ENCODE measurements around the gene RRP36.

The RRP36 gene

DNA sequence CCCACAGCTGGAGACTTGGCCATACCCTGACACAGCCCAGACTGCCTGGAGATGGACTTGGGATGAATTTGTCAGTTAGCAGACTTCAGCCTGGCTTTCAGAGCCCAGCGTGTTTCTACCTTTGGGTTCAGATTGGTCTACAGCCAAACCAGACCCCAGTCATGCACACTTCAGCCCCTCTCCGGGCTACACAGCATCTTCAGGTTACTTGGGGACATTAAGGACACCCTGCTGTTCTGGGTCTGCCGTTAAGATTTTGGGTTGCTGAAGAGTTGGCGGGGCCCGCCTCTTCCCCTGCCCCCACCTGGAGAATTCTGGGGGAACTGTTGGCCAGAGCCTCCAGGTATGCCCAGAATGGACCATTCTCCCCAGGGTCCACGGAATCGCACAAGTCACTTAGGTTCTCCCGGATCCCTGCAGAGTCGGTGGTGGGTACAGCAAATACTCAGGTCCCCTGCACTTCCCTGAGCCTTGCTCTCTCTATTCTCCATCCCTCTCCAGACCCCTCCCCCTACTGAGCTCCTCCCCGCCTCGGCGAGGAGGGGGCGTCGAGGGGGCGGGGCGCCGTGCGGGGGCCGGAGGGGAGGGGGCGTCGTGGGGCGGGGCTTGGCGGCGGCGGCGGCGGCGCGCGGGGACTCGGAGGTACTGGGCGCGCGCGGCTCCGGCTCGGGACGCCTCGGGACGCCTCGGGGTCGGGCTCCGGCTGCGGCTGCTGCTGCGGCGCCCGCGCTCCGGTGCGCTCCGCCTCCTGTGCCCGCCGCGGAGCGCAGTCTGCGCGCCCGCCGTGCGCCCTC, 54.4 kb downstream of the RRP36 start, which contains the start of gene PTK7 (continued):
- TF ChIP-seq ZBTB48 (tag by site-specific recombination; IDR thresholded peaks at IDR 0.05), result peak; percentile 70; the same call in 1 of the 2 replicates
- TF ChIP-seq ZNF324 (tag by site-specific recombination; IDR thresholded peaks at IDR 0.05), result no peak
- TF ChIP-seq, protein P1, sequence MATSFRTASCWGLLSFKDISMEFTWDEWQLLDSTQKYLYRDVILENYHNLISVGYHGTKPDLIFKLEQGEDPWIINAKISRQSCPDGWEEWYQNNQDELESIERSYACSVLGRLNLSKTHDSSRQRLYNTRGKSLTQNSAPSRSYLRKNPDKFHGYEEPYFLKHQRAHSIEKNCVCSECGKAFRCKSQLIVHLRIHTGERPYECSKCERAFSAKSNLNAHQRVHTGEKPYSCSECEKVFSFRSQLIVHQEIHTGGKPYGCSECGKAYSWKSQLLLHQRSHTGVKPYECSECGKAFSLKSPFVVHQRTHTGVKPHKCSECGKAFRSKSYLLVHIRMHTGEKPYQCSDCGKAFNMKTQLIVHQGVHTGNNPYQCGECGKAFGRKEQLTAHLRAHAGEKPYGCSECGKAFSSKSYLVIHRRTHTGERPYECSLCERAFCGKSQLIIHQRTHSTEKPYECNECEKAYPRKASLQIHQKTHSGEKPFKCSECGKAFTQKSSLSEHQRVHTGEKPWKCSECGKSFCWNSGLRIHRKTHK (tag by site-specific recombination; IDR thresholded peaks at IDR 0.05), result no peak
- TF ChIP-seq ZBTB20 (tag by site-specific recombination; IDR thresholded peaks at IDR 0.05), result no peak
- peak; percentile 78 for TF ChIP-seq SP3 (tag by site-specific recombination; IDR thresholded peaks at IDR 0.05)

DNA sequence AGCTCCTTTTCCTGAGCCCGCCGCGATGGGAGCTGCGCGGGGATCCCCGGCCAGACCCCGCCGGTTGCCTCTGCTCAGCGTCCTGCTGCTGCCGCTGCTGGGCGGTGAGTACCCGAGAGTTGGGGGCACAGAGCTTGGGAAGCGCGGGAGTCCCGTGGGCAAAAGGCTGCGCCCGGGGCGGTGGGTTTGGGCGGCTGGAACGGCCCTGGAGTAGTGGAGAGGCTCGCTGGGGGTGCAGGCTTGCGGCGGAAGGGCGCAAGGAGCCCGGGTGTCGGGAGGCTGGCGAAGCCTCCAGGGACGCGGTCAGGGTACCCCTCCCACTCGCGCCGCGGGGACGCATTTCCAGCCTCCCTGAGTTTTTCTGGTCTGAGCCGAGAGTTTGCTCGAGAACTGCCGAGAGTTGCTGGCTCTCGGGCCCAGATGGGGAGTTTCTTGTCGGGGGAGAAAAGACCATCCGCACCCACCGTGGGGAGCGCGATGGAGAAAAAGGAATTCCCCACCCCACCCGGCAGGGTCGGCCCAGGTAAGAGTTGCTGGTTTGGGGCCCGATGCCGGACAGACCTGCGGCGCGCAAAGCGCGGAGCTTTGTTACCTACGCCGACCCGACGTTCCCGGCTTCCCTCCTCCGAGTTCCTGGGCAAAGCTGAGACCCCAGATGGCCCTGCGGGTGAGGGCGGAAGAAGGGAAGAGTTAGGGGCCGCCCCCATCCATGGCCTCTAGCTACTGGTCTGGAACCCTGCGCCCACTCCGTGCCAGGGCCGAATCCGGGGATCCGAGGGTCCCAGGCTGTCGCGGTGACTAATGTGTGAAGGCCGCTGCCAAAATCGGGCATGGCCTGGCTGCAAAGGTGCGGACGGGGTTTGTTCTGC, 55.3 kb downstream of the RRP36 start:
- peaks cover 14% of the 10 kb centered on the region for H3K4me1 ChIP-seq (ENCODE audit: control insufficient read depth, insufficient read depth, low read length)
- H3K36me3 ChIP-seq (ENCODE audit: control insufficient read depth in 2 of 2, insufficient read depth in 1 of 2, low read length in 2 of 2), result peaks cover 0 to 27% of the 10 kb centered on the region in 2 experiments; a peak in 2 of 3 replicates
- POLR2A ChIA-PET, result interaction anchor here (0.6 to 2.6 kb wide), 28 partner anchors 10 to 378 kb away, joined by 3 to 31 read pairs (median 4); partner anchors contain the start of genes BICRAL, CNPY3, CUL7 and KLC4
- no peaks in the 10 kb centered on the region for H3K9me3 ChIP-seq (ENCODE audit: control insufficient read depth, insufficient read depth, low read depth, low read length)
- peak overlapping the region; percentile 88 for H3K4me3 ChIP-seq (ENCODE audit: low read depth, low read length)
- CTCF ChIA-PET, result interaction anchor here (0.6 to 7.6 kb wide), 13 partner anchors 17 to 210 kb away, joined by 3 to 83 read pairs (median 3); partner anchors contain the start of genes KLC4 and MRPL2
- H3K27ac ChIP-seq (ENCODE audit: extremely low read depth, low read depth, low read length), result peak overlapping the region; percentile 87; the same call in 1 of the 2 replicates
- TF ChIP-seq ZBTB48 (tag by site-specific recombination; IDR thresholded peaks at IDR 0.05), result peak; percentile 69
- TF ChIP-seq GLIS1 (tag by site-specific recombination; IDR thresholded peaks at IDR 0.05), result peak; percentile 22; the same call in 1 of the 2 replicates
- TF ChIP-seq ZNF600 (tag by site-specific recombination; IDR thresholded peaks at IDR 0.05), result peak; percentile 83
- TF ChIP-seq, protein P2, sequence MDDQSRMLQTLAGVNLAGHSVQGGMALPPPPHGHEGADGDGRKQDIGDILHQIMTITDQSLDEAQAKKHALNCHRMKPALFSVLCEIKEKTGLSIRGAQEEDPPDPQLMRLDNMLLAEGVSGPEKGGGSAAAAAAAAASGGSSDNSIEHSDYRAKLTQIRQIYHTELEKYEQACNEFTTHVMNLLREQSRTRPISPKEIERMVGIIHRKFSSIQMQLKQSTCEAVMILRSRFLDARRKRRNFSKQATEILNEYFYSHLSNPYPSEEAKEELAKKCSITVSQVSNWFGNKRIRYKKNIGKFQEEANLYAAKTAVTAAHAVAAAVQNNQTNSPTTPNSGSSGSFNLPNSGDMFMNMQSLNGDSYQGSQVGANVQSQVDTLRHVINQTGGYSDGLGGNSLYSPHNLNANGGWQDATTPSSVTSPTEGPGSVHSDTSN (CRISPR knock-in tag; IDR thresholded peaks at IDR 0.05), result 0 out of 2 replicates have a peak, but pooled peaks have one; percentile 26
- TF ChIP-seq ZNF560 (tag by site-specific recombination; IDR thresholded peaks at IDR 0.05; ENCODE audit: borderline replicate concordance), result no peak
- no peak for TF ChIP-seq ZNF16 (tag by site-specific recombination; IDR thresholded peaks at IDR 0.05; ENCODE audit: low read depth)
- 0 out of 2 replicates have a peak, but pooled peaks have one; percentile 18 for TF ChIP-seq IKZF3 (tag by site-specific recombination; IDR thresholded peaks at IDR 0.05)
- no peak for TF ChIP-seq ZNF747 (tag by site-specific recombination; IDR thresholded peaks at IDR 0.05)
- TF ChIP-seq GLIS2 (tag by site-specific recombination; IDR thresholded peaks at IDR 0.05), result peak; percentile 79
- TF ChIP-seq, protein P3, sequence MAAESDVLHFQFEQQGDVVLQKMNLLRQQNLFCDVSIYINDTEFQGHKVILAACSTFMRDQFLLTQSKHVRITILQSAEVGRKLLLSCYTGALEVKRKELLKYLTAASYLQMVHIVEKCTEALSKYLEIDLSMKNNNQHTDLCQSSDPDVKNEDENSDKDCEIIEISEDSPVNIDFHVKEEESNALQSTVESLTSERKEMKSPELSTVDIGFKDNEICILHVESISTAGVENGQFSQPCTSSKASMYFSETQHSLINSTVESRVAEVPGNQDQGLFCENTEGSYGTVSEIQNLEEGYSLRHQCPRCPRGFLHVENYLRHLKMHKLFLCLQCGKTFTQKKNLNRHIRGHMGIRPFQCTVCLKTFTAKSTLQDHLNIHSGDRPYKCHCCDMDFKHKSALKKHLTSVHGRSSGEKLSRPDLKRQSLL (tag by site-specific recombination; IDR thresholded peaks at IDR 0.05), result 0 out of 2 replicates have a peak, but pooled peaks have one; percentile 10
- TF ChIP-seq SP2 (tag by site-specific recombination; IDR thresholded peaks at IDR 0.05), result peak; percentile 52
- no peak for TF ChIP-seq ZNF544 (tag by site-specific recombination; IDR thresholded peaks at IDR 0.05)
- no peak for TF ChIP-seq YY1 (tag by site-specific recombination; IDR thresholded peaks at IDR 0.05)
- TF ChIP-seq, protein P4, sequence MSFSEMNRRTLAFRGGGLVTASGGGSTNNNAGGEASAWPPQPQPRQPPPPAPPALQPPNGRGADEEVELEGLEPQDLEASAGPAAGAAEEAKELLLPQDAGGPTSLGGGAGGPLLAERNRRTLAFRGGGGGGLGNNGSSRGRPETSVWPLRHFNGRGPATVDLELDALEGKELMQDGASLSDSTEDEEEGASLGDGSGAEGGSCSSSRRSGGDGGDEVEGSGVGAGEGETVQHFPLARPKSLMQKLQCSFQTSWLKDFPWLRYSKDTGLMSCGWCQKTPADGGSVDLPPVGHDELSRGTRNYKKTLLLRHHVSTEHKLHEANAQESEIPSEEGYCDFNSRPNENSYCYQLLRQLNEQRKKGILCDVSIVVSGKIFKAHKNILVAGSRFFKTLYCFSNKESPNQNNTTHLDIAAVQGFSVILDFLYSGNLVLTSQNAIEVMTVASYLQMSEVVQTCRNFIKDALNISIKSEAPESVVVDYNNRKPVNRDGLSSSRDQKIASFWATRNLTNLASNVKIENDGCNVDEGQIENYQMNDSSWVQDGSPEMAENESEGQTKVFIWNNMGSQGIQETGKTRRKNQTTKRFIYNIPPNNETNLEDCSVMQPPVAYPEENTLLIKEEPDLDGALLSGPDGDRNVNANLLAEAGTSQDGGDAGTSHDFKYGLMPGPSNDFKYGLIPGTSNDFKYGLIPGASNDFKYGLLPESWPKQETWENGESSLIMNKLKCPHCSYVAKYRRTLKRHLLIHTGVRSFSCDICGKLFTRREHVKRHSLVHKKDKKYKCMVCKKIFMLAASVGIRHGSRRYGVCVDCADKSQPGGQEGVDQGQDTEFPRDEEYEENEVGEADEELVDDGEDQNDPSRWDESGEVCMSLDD (tag by site-specific recombination; IDR thresholded peaks at IDR 0.05), result 0 out of 2 replicates have a peak, but pooled peaks have one; percentile 23
- TF ChIP-seq ZNF335 (tag by site-specific recombination; conservative IDR thresholded peaks at IDR 0.05), result peak; percentile 77; the same call in 1 of the 2 replicates
- TF ChIP-seq ZNF529 (tag by site-specific recombination; IDR thresholded peaks at IDR 0.05; ENCODE audit: insufficient replicate concordance), result no peak
- TF ChIP-seq ZFHX2 (tag by site-specific recombination; conservative IDR thresholded peaks at IDR 0.05), result peak; percentile 69
- TF ChIP-seq, protein P5, sequence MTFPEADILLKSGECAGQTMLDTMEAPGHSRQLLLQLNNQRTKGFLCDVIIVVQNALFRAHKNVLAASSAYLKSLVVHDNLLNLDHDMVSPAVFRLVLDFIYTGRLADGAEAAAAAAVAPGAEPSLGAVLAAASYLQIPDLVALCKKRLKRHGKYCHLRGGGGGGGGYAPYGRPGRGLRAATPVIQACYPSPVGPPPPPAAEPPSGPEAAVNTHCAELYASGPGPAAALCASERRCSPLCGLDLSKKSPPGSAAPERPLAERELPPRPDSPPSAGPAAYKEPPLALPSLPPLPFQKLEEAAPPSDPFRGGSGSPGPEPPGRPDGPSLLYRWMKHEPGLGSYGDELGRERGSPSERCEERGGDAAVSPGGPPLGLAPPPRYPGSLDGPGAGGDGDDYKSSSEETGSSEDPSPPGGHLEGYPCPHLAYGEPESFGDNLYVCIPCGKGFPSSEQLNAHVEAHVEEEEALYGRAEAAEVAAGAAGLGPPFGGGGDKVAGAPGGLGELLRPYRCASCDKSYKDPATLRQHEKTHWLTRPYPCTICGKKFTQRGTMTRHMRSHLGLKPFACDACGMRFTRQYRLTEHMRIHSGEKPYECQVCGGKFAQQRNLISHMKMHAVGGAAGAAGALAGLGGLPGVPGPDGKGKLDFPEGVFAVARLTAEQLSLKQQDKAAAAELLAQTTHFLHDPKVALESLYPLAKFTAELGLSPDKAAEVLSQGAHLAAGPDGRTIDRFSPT (tag by site-specific recombination; IDR thresholded peaks at IDR 0.05), result peak; percentile 83
- 0 out of 2 replicates have a peak, but pooled peaks have one; percentile 24 for TF ChIP-seq ZFP69B (tag by site-specific recombination; IDR thresholded peaks at IDR 0.05)
- no peak for TF ChIP-seq FEZF1 (tag by site-specific recombination; IDR thresholded peaks at IDR 0.05)
- TF ChIP-seq KLF7 (tag by site-specific recombination; IDR thresholded peaks at IDR 0.05; ENCODE audit: borderline replicate concordance), result 0 out of 2 replicates have a peak, but pooled peaks have one; percentile 56
